GM23338 (cell line): ENCODE data around the gene ADGRE3. TPM values are rescaled to one million over a fixed set of nuclear protein-coding genes. Genes with fewer than 3 reads are reported as not detected.
"Not testable (repeated sequence)": the region's sequence is repeated elsewhere in the genome, so short reads cannot be mapped to it uniquely, and the experiment has no call there.

Experiments
- ATAC-seq: fragments of 200-7000 bp; cut with Tn5 transposase; 3 replicates; pipeline ENCODE4 v1.9.1; 2020
- DNase-seq: peaks from one replicate; pipeline ENCODE4 v3.0.0-alpha.2; 2015; ENCODE audit warnings: low spot score
- H2AFZ ChIP-seq: fragments of 200-600 bp; sonication (generic); 2 replicates; pipeline ENCODE4 v1.8.0; 2016; ENCODE audit warnings: antibody characterized with exemption, mild to moderate bottlenecking, moderate library complexity
- H3F3A ChIP-seq: fragments of 200-600 bp; sonication (generic); replicated peaks from 2 replicates; pipeline ENCODE4 v1.8.0; 2017; ENCODE audit warnings: antibody characterized with exemption, mixed run types, low read depth
- H3K27ac ChIP-seq: fragments of 200-600 bp; sonication (generic); 2 replicates; pipeline ENCODE4 v1.6.1; 2016; ENCODE audit warnings: low read depth
- H3K27me3 ChIP-seq: fragments of 200-600 bp; sonication (generic); 2 replicates; pipeline ENCODE4 v1.8.0; 2016; ENCODE audit warnings: mild to moderate bottlenecking, mixed run types, moderate library complexity; ENCODE audit not compliant: insufficient read depth
- H3K36me3 ChIP-seq: fragments of 200-600 bp; sonication (generic); 2 replicates; pipeline ENCODE4 v1.8.0; 2016; ENCODE audit warnings: mild to moderate bottlenecking; ENCODE audit not compliant: insufficient read depth
- H3K4me1 ChIP-seq: fragments of 200-600 bp; sonication (generic); 2 replicates; pipeline ENCODE4 v1.8.0; 2016; ENCODE audit warnings: mild to moderate bottlenecking, moderate library complexity; ENCODE audit not compliant: insufficient read depth
- H3K4me2 ChIP-seq: fragments of 200-600 bp; sonication (generic); 2 replicates; pipeline ENCODE4 v1.7.1; 2017; ENCODE audit warnings: mixed run types
- H3K4me3 ChIP-seq: fragments of 200-600 bp; sonication (generic); 2 replicates; pipeline ENCODE4 v1.6.1; 2016; ENCODE audit warnings: mixed run types
- H3K79me2 ChIP-seq: fragments of 200-600 bp; sonication (generic); replicated peaks from 2 replicates; pipeline ENCODE4 v1.8.0; 2017; ENCODE audit warnings: mild to moderate bottlenecking; ENCODE audit not compliant: insufficient read depth
- H3K9me2 ChIP-seq: fragments of 200-600 bp; sonication (generic); 2 replicates; pipeline ENCODE4 v1.8.0; 2017; ENCODE audit not compliant: insufficient read depth
- H4K20me1 ChIP-seq: fragments of 200-600 bp; sonication (generic); replicated peaks from 2 replicates; pipeline ENCODE4 v1.8.0; 2017; ENCODE audit warnings: mild to moderate bottlenecking; ENCODE audit not compliant: insufficient read depth
- H3K27ac Mint-ChIP-seq: 2 replicates; pipeline ENCODE4 v1.8.0; 2020; ENCODE audit warnings: inconsistent platforms, mild to moderate bottlenecking, moderate library complexity, mixed read lengths
- H3K27me3 Mint-ChIP-seq: 3 replicates; pipeline ENCODE4 v1.8.0; 2022; ENCODE audit warnings: low read depth, mild to moderate bottlenecking, moderate library complexity, mixed read lengths, inconsistent platforms; ENCODE audit not compliant: insufficient read depth, poor library complexity
- H3K36me3 Mint-ChIP-seq: 3 replicates; pipeline ENCODE4 v1.8.0; 2021; ENCODE audit warnings: low read depth, mild to moderate bottlenecking, inconsistent platforms, moderate library complexity, mixed read lengths
- H3K4me1 Mint-ChIP-seq: 3 replicates; pipeline ENCODE4 v1.8.0; 2020; ENCODE audit warnings: mild to moderate bottlenecking, inconsistent platforms, mixed read lengths
- H3K4me3 Mint-ChIP-seq: 3 replicates; pipeline ENCODE4 v1.8.0; 2021; ENCODE audit warnings: moderate library complexity, mild to moderate bottlenecking, inconsistent platforms, mixed read lengths
- H3K9me3 Mint-ChIP-seq: 3 replicates; pipeline ENCODE4 v1.8.0; 2020; ENCODE audit warnings: moderate library complexity, mild to moderate bottlenecking, inconsistent platforms, mixed read lengths
- CREB1 ChIP-seq: fragments of 250-450 bp; sonication (Bioruptor Pico); IDR thresholded peaks from 2 replicates; pipeline ENCODE4 v1.5.0; 2020; ENCODE audit warnings: low read depth, mild to moderate bottlenecking, moderate library complexity
- ETS1 ChIP-seq: IDR thresholded peaks from 2 replicates; pipeline ENCODE4 v1.6.1; 2016; ENCODE audit warnings: antibody characterized with exemption
- EZH2 ChIP-seq: fragments of 200-600 bp; sonication (generic); IDR thresholded peaks from one replicate; pipeline ENCODE4 v1.8.0; 2017; ENCODE audit warnings: antibody characterized with exemption, mild to moderate bottlenecking, low read depth; ENCODE audit not compliant: unreplicated experiment
- EZH2phosphoT487 ChIP-seq: fragments of 200-600 bp; sonication (generic); IDR thresholded peaks from one replicate; pipeline ENCODE4 v1.8.1; 2018; ENCODE audit warnings: antibody characterized with exemption; ENCODE audit not compliant: unreplicated experiment
- JUNB ChIP-seq: IDR thresholded peaks from one replicate; pipeline ENCODE4 v1.6.1; 2016; ENCODE audit warnings: antibody characterized with exemption; ENCODE audit not compliant: unreplicated experiment
- NANOG ChIP-seq: IDR thresholded peaks from 2 replicates; pipeline ENCODE4 v1.6.1; 2016; ENCODE audit warnings: antibody characterized with exemption, borderline replicate concordance
- POLR2AphosphoS5 ChIP-seq: IDR thresholded peaks from 2 replicates; pipeline ENCODE4 v1.6.1; 2016; ENCODE audit warnings: antibody characterized with exemption, low read depth
- STAT1 ChIP-seq: IDR thresholded peaks from one replicate; pipeline ENCODE4 v1.6.1; 2016; ENCODE audit warnings: antibody characterized with exemption; ENCODE audit not compliant: unreplicated experiment
- ZNF462 ChIP-seq: fragments of 250-450 bp; sonication (Bioruptor Pico); IDR thresholded peaks from 2 replicates; pipeline ENCODE4 v1.5.0; 2020; ENCODE audit warnings: mild to moderate bottlenecking, moderate library complexity
- polyA plus RNA-seq: library from polyadenylated mRNA; unstranded; fragments of >200 nt; fragmentation: Nextera tagmentation; extraction: Ambion mirVana; gene quantifications from 2 replicates; pipeline ENCODE4 v1.2.1, GENCODE V29; 2016
- total RNA-seq: library from RNA; depleted of rRNA; stranded (reverse); fragments of >200 nt; shearing (Covaris generic); gene quantifications from 2 replicates; pipeline ENCODE4 v1.2.3, GENCODE V29; 2014
- TF ChIP-seq, protein P1 (sequence below): IDR thresholded peaks from one replicate; pipeline ENCODE4 v1.6.1; 2018; ENCODE audit warnings: antibody characterized with exemption; ENCODE audit not compliant: unreplicated experiment
- TF ChIP-seq, protein P2 (sequence below), 2 experiments: fragments of 200-600 bp in 1 of 2; sonication (generic) in 1 of 2; conservative IDR thresholded peaks; 2 replicates each; pipeline versions ENCODE4 v1.5.1 to v1.6.1; 2016 to 2017; ENCODE audit warnings: antibody characterized with exemption in 2 of 2, low read depth in 2 of 2, mild to moderate bottlenecking in 2 of 2, moderate library complexity in 1 of 2

ADGRE3 gene
- total and polyA plus RNA-seq, 2 experiments from 2014 or later, result not detected

GRCh38 chr19:14629557-14629956 is 45.1 kb downstream of the ADGRE3 start:
- Histone ChIP-seq H3K36me3 (no peaks in the 10 kb centered on the region), H3K4me1 (peaks cover 5% of the 10 kb centered on the region), H3K27ac (no peak overlapping the region), H2AFZ (no peak overlapping the region), H3K9me2 (no peaks in the 10 kb centered on the region), H3K27me3 (no peaks in the 10 kb centered on the region), H4K20me1 (no peaks in the 10 kb centered on the region), H3K79me2 (no peaks in the 10 kb centered on the region), H3K4me3 (no peak overlapping the region), H3F3A (no peaks in the 10 kb centered on the region), H3K4me2 (no peak overlapping the region)
- ATAC-seq (no peak), DNase-seq (no peak)
- TF ChIP-seq EZH2 (no peak), POLR2AphosphoS5 (no peak), ZNF462 (no peak), STAT1 (no peak), NANOG (no peak), JUNB (no peak), EZH2phosphoT487 (no peak), ETS1 (no peak), CREB1 (CRISPR knock-in tag) (no peak)
- TF ChIP-seq, protein P1, sequence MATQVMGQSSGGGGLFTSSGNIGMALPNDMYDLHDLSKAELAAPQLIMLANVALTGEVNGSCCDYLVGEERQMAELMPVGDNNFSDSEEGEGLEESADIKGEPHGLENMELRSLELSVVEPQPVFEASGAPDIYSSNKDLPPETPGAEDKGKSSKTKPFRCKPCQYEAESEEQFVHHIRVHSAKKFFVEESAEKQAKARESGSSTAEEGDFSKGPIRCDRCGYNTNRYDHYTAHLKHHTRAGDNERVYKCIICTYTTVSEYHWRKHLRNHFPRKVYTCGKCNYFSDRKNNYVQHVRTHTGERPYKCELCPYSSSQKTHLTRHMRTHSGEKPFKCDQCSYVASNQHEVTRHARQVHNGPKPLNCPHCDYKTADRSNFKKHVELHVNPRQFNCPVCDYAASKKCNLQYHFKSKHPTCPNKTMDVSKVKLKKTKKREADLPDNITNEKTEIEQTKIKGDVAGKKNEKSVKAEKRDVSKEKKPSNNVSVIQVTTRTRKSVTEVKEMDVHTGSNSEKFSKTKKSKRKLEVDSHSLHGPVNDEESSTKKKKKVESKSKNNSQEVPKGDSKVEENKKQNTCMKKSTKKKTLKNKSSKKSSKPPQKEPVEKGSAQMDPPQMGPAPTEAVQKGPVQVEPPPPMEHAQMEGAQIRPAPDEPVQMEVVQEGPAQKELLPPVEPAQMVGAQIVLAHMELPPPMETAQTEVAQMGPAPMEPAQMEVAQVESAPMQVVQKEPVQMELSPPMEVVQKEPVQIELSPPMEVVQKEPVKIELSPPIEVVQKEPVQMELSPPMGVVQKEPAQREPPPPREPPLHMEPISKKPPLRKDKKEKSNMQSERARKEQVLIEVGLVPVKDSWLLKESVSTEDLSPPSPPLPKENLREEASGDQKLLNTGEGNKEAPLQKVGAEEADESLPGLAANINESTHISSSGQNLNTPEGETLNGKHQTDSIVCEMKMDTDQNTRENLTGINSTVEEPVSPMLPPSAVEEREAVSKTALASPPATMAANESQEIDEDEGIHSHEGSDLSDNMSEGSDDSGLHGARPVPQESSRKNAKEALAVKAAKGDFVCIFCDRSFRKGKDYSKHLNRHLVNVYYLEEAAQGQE, result no peak
- TF ChIP-seq, protein P2, sequence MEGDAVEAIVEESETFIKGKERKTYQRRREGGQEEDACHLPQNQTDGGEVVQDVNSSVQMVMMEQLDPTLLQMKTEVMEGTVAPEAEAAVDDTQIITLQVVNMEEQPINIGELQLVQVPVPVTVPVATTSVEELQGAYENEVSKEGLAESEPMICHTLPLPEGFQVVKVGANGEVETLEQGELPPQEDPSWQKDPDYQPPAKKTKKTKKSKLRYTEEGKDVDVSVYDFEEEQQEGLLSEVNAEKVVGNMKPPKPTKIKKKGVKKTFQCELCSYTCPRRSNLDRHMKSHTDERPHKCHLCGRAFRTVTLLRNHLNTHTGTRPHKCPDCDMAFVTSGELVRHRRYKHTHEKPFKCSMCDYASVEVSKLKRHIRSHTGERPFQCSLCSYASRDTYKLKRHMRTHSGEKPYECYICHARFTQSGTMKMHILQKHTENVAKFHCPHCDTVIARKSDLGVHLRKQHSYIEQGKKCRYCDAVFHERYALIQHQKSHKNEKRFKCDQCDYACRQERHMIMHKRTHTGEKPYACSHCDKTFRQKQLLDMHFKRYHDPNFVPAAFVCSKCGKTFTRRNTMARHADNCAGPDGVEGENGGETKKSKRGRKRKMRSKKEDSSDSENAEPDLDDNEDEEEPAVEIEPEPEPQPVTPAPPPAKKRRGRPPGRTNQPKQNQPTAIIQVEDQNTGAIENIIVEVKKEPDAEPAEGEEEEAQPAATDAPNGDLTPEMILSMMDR (conservative IDR thresholded peaks at IDR 0.05; ENCODE audit: low read depth in 2 of 2), result no peak
- peaks cover 15% of the 10 kb centered on the region for H3K36me3 Mint-ChIP-seq
- no peak overlapping the region for H3K27ac Mint-ChIP-seq
- H3K4me3 Mint-ChIP-seq, result no peak overlapping the region
- peaks cover 76% of the 10 kb centered on the region for H3K9me3 Mint-ChIP-seq
- H3K27me3 Mint-ChIP-seq, result no peaks in the 10 kb centered on the region
- H3K4me1 Mint-ChIP-seq, result no peaks in the 10 kb centered on the region

DNA sequence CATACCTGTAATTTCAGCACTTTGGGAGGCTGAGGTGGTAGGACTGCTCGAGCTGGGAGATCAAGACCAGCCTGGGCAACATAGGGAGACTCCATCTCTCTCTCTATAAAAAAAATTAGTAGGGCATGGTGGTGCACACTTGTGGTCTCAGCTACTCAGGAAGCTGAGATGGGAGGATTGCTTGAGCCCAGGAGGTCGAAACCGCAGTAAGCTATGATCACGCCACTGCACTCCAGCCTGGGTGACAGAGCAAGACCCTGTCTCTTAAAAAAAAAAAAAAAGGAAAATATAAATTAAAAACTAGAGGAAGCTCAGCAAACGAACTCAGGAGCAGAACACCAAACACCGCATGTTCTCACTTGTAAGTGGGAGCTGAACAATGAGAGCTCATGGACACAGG is 50.2 kb downstream of the ADGRE3 start:
- not testable (repeated sequence) for H3K4me1 ChIP-seq

More for the DNA sequence above, 50.2 kb downstream of the ADGRE3 start:
- not testable (repeated sequence) for H3K27ac ChIP-seq, DNase-seq, H3K79me2 ChIP-seq, H3K9me2 ChIP-seq, H3K4me2 ChIP-seq, H3F3A ChIP-seq, H3K4me1 Mint-ChIP-seq, H3K4me3 Mint-ChIP-seq, ATAC-seq, H4K20me1 ChIP-seq, H3K36me3 ChIP-seq, H2AFZ ChIP-seq, H3K27me3 ChIP-seq, H3K4me3 ChIP-seq, H3K27ac Mint-ChIP-seq, H3K27me3 Mint-ChIP-seq
- Mint-ChIP-seq H3K9me3 (peaks cover 71% of the 10 kb centered on the region), H3K36me3 (peaks cover 11% of the 10 kb centered on the region)
